ENCODE results near the gene ZEB2.
A peak's percentile ranks its signal among the peaks of the same experiment; 100 is the strongest.

ZEB2 gene

GRCh38 chr2:144528108-144528507, 8.2 kb upstream of the ZEB2 start:
- no peak overlapping the region for H3K9ac ChIP-seq (ENCODE audit: low read depth, low read length)
- H3K36me3 ChIP-seq (ENCODE audit: insufficient read depth, low read length) = no peaks in the 10 kb centered on the region
- 93% methylated on average over 2 of the region's 2 CpGs for WGBS
- no peak overlapping the region for H3K27ac ChIP-seq (ENCODE audit: low read depth, low read length)
- no peak overlapping the region for H3K4me3 ChIP-seq (ENCODE audit: low read length)
- H3K9me3 ChIP-seq (ENCODE audit: insufficient read depth, low read depth, low read length) = no peaks in the 10 kb centered on the region
- peaks cover 15% of the 10 kb centered on the region for H3K4me1 ChIP-seq (ENCODE audit: insufficient read depth, low read length)
- peaks cover under 1% of the 10 kb centered on the region; the same call in 1 of the 2 replicates for H3K27me3 ChIP-seq (ENCODE audit: insufficient read depth, low read length)

DNA sequence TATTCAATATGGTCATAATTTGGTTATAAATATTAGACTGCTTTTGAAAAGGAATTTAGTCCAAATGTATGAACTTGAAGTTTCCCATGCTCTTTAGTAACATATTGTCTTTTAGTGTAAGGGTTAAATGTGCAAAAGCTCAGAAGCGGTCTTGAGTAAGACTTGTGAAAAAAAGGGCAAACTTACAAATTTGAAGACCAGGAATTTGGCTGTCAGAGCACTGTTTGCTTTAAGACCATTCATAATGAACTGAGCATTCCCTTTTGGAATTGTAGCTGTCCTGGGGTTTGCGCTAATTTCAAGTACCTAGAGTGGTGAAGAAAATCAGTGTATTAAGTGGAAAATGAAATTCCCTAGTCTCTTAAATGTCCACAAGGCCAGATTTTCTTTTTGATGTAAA, 6.9 kb upstream of the ZEB2 start:
- Histone ChIP-seq H3K36me3 (ENCODE audit: insufficient read depth, low read length) (no peaks in the 10 kb centered on the region), H3K27ac (ENCODE audit: low read depth, low read length) (no peak overlapping the region), H3K9me3 (ENCODE audit: insufficient read depth, low read depth, low read length) (no peaks in the 10 kb centered on the region), H3K27me3 (ENCODE audit: insufficient read depth, low read length) (peaks cover 14% of the 10 kb centered on the region), H3K9ac (ENCODE audit: low read depth, low read length) (no peak overlapping the region), H3K4me3 (ENCODE audit: low read length) (no peak overlapping the region), H3K4me1 (ENCODE audit: insufficient read depth, low read length) (peaks cover 21% of the 10 kb centered on the region)
- 97% methylated on average over 2 of the region's 2 CpGs for WGBS

DNA sequence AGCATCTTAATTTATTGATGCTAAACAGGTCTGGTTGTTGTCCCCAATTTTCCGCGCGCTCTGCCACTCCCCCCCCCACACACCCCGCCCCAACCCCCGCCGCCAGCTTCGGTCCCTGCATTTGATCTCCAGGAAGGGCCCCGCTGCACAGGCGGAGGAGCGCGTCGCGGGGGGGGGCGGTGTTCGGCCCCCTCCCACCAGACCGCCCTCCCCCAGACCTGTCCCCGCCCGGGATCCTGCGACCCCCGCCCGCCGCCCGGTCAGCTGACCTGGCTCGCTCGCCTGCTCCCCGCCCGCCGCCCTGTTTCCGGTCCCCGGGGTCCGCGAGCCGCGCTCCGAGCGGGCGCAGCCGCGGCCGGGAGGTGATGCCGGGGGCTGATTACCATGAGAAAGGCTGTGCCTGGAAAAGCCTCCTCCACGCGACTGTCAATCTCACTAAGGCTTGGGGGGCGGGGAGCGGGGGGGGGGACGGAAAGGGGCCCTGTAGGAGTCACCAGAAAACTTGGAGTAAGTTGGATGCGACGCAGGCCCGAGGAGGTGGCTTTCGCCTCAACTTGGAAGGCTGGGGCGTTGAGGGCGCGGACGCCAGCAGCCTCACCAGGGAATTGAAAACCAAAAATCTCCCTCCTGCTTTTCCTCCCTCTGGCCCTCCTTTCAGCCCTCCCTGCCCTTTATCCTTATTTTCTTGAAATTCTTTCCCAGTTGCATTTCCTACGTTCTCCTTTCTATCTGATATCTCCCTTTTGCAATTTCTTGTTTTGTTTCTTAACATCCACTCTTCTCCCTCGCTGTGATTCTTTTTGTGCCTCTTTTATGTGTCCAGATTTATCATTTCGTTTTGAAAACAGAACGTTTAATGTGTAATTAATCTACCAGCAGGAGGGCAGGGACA, 4.4 kb upstream of the ZEB2 start:
- peak overlapping the region; percentile 87; the same call in 1 of the 2 replicates for H3K27ac ChIP-seq (ENCODE audit: low read depth, low read length)
- H3K4me3 ChIP-seq (ENCODE audit: low read length) = peak overlapping the region; percentile 40
- H3K9me3 ChIP-seq (ENCODE audit: insufficient read depth, low read depth, low read length) = no peaks in the 10 kb centered on the region
- no peaks in the 10 kb centered on the region for H3K36me3 ChIP-seq (ENCODE audit: insufficient read depth, low read length)
- H3K9ac ChIP-seq (ENCODE audit: low read depth, low read length) = peak overlapping the region; percentile 56; the same call in 1 of the 2 replicates
- peaks cover 37% of the 10 kb centered on the region for H3K27me3 ChIP-seq (ENCODE audit: insufficient read depth, low read length)
- peaks cover 40% of the 10 kb centered on the region for H3K4me1 ChIP-seq (ENCODE audit: insufficient read depth, low read length)
- under 1% methylated on average over 55 of the region's 58 CpGs for WGBS

DNA sequence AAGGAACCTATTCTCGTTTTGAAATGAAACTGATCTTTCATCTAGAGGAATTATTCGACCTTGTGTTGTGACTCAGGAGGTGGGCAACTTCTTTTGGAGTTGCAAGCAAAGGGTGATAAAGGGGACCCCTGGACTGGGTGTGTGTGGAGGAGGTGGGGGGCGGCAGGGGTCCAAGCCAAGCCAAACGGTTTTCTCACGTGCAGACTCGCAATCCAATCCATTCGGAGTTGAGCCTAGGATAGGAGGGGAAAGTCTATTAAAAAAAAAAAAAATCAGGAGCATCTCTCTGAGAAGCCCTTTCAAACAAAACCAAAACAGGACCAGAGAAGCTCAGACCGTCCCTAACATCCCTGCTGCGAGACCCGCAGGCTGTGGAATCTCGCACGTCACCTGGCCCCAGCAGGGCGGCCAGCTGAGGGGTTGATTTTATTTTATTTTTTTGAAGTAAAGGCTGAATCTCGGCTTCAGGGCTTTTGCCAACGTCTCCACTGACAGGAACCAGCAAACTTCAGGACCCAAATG, 3.7 kb upstream of the ZEB2 start:
- Histone ChIP-seq H3K27me3 (ENCODE audit: insufficient read depth, low read length) (peaks cover 44% of the 10 kb centered on the region), H3K9ac (ENCODE audit: low read depth, low read length) (no peak overlapping the region), H3K27ac (ENCODE audit: low read depth, low read length) (peak overlapping the region; percentile 87; the same call in 1 of the 2 replicates), H3K4me3 (ENCODE audit: low read length) (peak overlapping the region; percentile 40), H3K4me1 (ENCODE audit: insufficient read depth, low read length) (peaks cover 46% of the 10 kb centered on the region), H3K36me3 (ENCODE audit: insufficient read depth, low read length) (no peaks in the 10 kb centered on the region), H3K9me3 (ENCODE audit: insufficient read depth, low read depth, low read length) (no peaks in the 10 kb centered on the region)
- WGBS = under 1% methylated on average over 14 of the region's 15 CpGs

GRCh38 chr2:144522897-144523595, 3.1 kb upstream of the ZEB2 start:
- H3K36me3 ChIP-seq (ENCODE audit: insufficient read depth, low read length) = no peaks in the 10 kb centered on the region
- no peaks in the 10 kb centered on the region for H3K9me3 ChIP-seq (ENCODE audit: insufficient read depth, low read depth, low read length)
- peaks cover 50% of the 10 kb centered on the region for H3K27me3 ChIP-seq (ENCODE audit: insufficient read depth, low read length)
- H3K4me3 ChIP-seq (ENCODE audit: low read length) = peak overlapping the region; percentile 40
- H3K9ac ChIP-seq (ENCODE audit: low read depth, low read length) = no peak overlapping the region
- 1% methylated on average over 18 of the region's 21 CpGs for WGBS
- H3K27ac ChIP-seq (ENCODE audit: low read depth, low read length) = peak overlapping the region; percentile 87; the same call in 1 of the 2 replicates
- H3K4me1 ChIP-seq (ENCODE audit: insufficient read depth, low read length) = peaks cover 50% of the 10 kb centered on the region

- peak overlapping the region; percentile 40 for H3K4me3 ChIP-seq (ENCODE audit: low read length)
- WGBS = under 1% methylated on average over 7 of the region's 8 CpGs
- H3K27ac ChIP-seq (ENCODE audit: low read depth, low read length) = no peak overlapping the region; the same call in 1 of the 2 replicates
- H3K9ac ChIP-seq (ENCODE audit: low read depth, low read length) = no peak overlapping the region
- H3K27me3 ChIP-seq (ENCODE audit: insufficient read depth, low read length) = peaks cover 56% of the 10 kb centered on the region
- H3K36me3 ChIP-seq (ENCODE audit: insufficient read depth, low read length) = no peaks in the 10 kb centered on the region
- H3K4me1 ChIP-seq (ENCODE audit: insufficient read depth, low read length) = peaks cover 50% of the 10 kb centered on the region
- no peaks in the 10 kb centered on the region for H3K9me3 ChIP-seq (ENCODE audit: insufficient read depth, low read depth, low read length)
Observed at GRCh38 chr2:144522176-144522896, 2.4 kb upstream of the ZEB2 start.

DNA sequence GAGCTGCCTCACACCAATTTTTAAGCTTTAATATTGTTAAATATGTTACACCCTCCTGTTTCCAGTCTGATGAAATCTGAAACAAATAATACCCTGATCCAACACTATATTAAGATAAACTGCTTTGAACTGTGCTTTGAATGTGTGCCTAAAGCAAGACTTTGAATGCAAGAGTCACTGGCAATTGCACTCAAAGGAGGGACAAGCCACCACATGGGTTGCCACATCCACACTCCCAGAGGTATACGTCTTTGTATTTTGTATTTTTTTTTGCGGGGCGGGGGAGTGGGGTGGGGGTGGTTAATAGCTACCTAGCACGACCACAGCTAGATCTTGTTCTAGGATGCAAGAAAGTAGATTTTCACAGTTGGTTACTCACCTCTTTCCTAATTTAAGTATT, 1.8 kb upstream of the ZEB2 start:
- Histone ChIP-seq H3K27me3 (ENCODE audit: insufficient read depth, low read length) (peaks cover 60% of the 10 kb centered on the region), H3K4me3 (ENCODE audit: low read length) (no peak overlapping the region), H3K36me3 (ENCODE audit: insufficient read depth, low read length) (no peaks in the 10 kb centered on the region), H3K27ac (ENCODE audit: low read depth, low read length) (no peak overlapping the region), H3K9me3 (ENCODE audit: insufficient read depth, low read depth, low read length) (no peaks in the 10 kb centered on the region), H3K4me1 (ENCODE audit: insufficient read depth, low read length) (peaks cover 50% of the 10 kb centered on the region), H3K9ac (ENCODE audit: low read depth, low read length) (no peak overlapping the region)
- no CpG with 5 or more reads among the region's 4 CpGs for WGBS

- H3K9ac ChIP-seq (ENCODE audit: low read depth, low read length) = no peak overlapping the region
- H3K4me1 ChIP-seq (ENCODE audit: insufficient read depth, low read length) = peaks cover 49% of the 10 kb centered on the region
- peak overlapping the region; percentile 32 for H3K4me3 ChIP-seq (ENCODE audit: low read length)
- H3K27me3 ChIP-seq (ENCODE audit: insufficient read depth, low read length) = peaks cover 65% of the 10 kb centered on the region
- no peaks in the 10 kb centered on the region for H3K9me3 ChIP-seq (ENCODE audit: insufficient read depth, low read depth, low read length)
- 28% methylated on average over 7 of the region's 8 CpGs for WGBS
- H3K36me3 ChIP-seq (ENCODE audit: insufficient read depth, low read length) = no peaks in the 10 kb centered on the region
- H3K27ac ChIP-seq (ENCODE audit: low read depth, low read length) = no peak overlapping the region
Observed at GRCh38 chr2:144520756-144521487, 1.0 kb upstream of the ZEB2 start.

- no peak overlapping the region for H3K27ac ChIP-seq (ENCODE audit: low read depth, low read length)
Observed at GRCh38 chr2:144519597-144519933, 354 bp downstream of the ZEB2 start.

More at GRCh38 chr2:144519597-144519933, 354 bp downstream of the ZEB2 start:
- 10% methylated on average over 2 of the region's 3 CpGs for WGBS
- Histone ChIP-seq H3K4me3 (ENCODE audit: low read length) (peak overlapping the region; percentile 75), H3K27me3 (ENCODE audit: insufficient read depth, low read length) (peaks cover 79% of the 10 kb centered on the region), H3K9me3 (ENCODE audit: insufficient read depth, low read depth, low read length) (no peaks in the 10 kb centered on the region), H3K4me1 (ENCODE audit: insufficient read depth, low read length) (peaks cover 46% of the 10 kb centered on the region), H3K36me3 (ENCODE audit: insufficient read depth, low read length) (no peaks in the 10 kb centered on the region), H3K9ac (ENCODE audit: low read depth, low read length) (peak overlapping the region; percentile 1; the same call in 1 of the 2 replicates)
